ENCODE measurements around the gene CNOT6L.
"Not testable (repeated sequence)": the region's sequence is repeated elsewhere in the genome, so short reads cannot be mapped to it uniquely, and the experiment has no call there.

Gene CNOT6L

GRCh38 chr4:77782102-77782835 is 36.9 kb downstream of the CNOT6L start:
- DNase-seq (ENCODE audit: low spot score) = no peak

GRCh38 chr4:77780762-77781161 is 38.4 kb downstream of the CNOT6L start:
- not testable (repeated sequence) for DNase-seq (ENCODE audit: low spot score)

- DNase-seq (ENCODE audit: low spot score) = peak; percentile 49
Observed at GRCh38 chr4:77777135-77777807, 41.9 kb downstream of the CNOT6L start.

- DNase-seq (ENCODE audit: low spot score) = no peak
Observed at GRCh38 chr4:77776182-77777134, 42.7 kb downstream of the CNOT6L start.

- no peak for DNase-seq (ENCODE audit: low spot score)
Observed at GRCh38 chr4:77773101-77773500, 46.1 kb downstream of the CNOT6L start.

GRCh38 chr4:77771566-77771965 is 47.6 kb downstream of the CNOT6L start:
- DNase-seq (ENCODE audit: low spot score) = no peak

GRCh38 chr4:77765720-77766119 is 53.4 kb downstream of the CNOT6L start:
- DNase-seq (ENCODE audit: low spot score) = no peak

GRCh38 chr4:77762531-77762930 is 56.6 kb downstream of the CNOT6L start:
- DNase-seq (ENCODE audit: low spot score) = no peak

- no peak for DNase-seq (ENCODE audit: low spot score)
Observed at GRCh38 chr4:77761595-77761994, 57.6 kb downstream of the CNOT6L start.

- DNase-seq (ENCODE audit: low spot score) = no peak
Observed at GRCh38 chr4:77758804-77759203, 60.4 kb downstream of the CNOT6L start.

- no peak for DNase-seq (ENCODE audit: low spot score)
Observed at GRCh38 chr4:77751764-77752163, 67.4 kb downstream of the CNOT6L start.

GRCh38 chr4:77745792-77746191 is 73.4 kb downstream of the CNOT6L start:
- no peak for DNase-seq (ENCODE audit: low spot score)

GRCh38 chr4:77742054-77742453 is 77.1 kb downstream of the CNOT6L start:
- no peak for DNase-seq (ENCODE audit: low spot score)

GRCh38 chr4:77740480-77740879 is 78.7 kb downstream of the CNOT6L start:
- no peak for DNase-seq (ENCODE audit: low spot score)

- peak; percentile 64 for DNase-seq (ENCODE audit: low spot score)
Observed at GRCh38 chr4:77734928-77735327, 84.2 kb downstream of the CNOT6L start.

- no peak for DNase-seq (ENCODE audit: low spot score)
Observed at GRCh38 chr4:77731656-77732055, 87.5 kb downstream of the CNOT6L start.

- no peak for DNase-seq (ENCODE audit: low spot score)
Observed at GRCh38 chr4:77728420-77728819, 90.7 kb downstream of the CNOT6L start.

GRCh38 chr4:77721073-77721472 is 98.1 kb downstream of the CNOT6L start:
- DNase-seq (ENCODE audit: low spot score) = no peak

- DNase-seq (ENCODE audit: low spot score) = not testable (repeated sequence)
Observed at GRCh38 chr4:77718500-77718899, 100.7 kb downstream of the CNOT6L start.

GRCh38 chr4:77715414-77716290 is 103.5 kb downstream of the CNOT6L start:
- peak; percentile 33 for DNase-seq (ENCODE audit: low spot score)

- no peak for DNase-seq (ENCODE audit: low spot score)
Observed at GRCh38 chr4:77714514-77714913, 104.7 kb downstream of the CNOT6L start.

GRCh38 chr4:77713884-77714283 is 105.3 kb downstream of the CNOT6L start:
- no peak for DNase-seq (ENCODE audit: low spot score)

Data from activated CD4-positive, alpha-beta T cell treated with anti-CD3 and anti-CD28 coated beads, Interleukin-2, Interleukin-4, amounts not matched to agents 100 ng/mL and 50 ng/mL, durations not matched to agents 16 hours and 8 hours (primary cell).